Thyroid gland (tissue), 4 donors: ENCODE results near the gene OTUD4. TPM values are rescaled to one million over a fixed set of nuclear protein-coding genes. Genes with fewer than 3 reads are reported as not detected.

Experiments
- DNase-seq, 2 donors: peaks; one replicate each; pipeline ENCODE4 v3.0.0-alpha.2; 2019
- H3K27ac ChIP-seq, 3 donors: fragments of 200-600 bp; sonication (generic); 1 replicate in 2 of 3; 2 replicates in 1 of 3; pipeline ENCODE4 v1.5.1; 2016 to 2019; ENCODE audit warnings: mild to moderate bottlenecking in 1 of 3, moderate library complexity in 1 of 3
- H3K27me3 ChIP-seq: fragments of 200-600 bp; sonication (generic); one replicate; pipeline ENCODE4 v1.5.1; 2019
- H3K36me3 ChIP-seq, 2 donors: fragments of 200-600 bp; sonication (generic); one replicate each; pipeline ENCODE4 v1.5.1; 2016 to 2019
- H3K4me1 ChIP-seq, 2 donors: fragments of 200-600 bp; sonication (generic); one replicate each; pipeline ENCODE4 v1.5.1; 2017 to 2019
- H3K4me3 ChIP-seq, 3 donors: fragments of 200-600 bp; sonication (generic); replicated peaks in 1 of 3; 1 replicate in 2 of 3; 2 replicates in 1 of 3; pipeline ENCODE4 v1.5.1; 2016; ENCODE audit warnings: mild to moderate bottlenecking in 1 of 3
- H3K9me3 ChIP-seq: fragments of 200-600 bp; sonication (generic); one replicate; pipeline ENCODE4 v1.5.1; 2017
- CTCF ChIP-seq, 6 experiments: fragments of 200-600 bp in 3 of 6; fragments of 450-650 bp in 3 of 6; sonication (generic) in 3 of 6; IDR thresholded peaks; one replicate each; pipeline ENCODE4 v1.5.1; 2016 to 2019; ENCODE audit warnings: antibody characterized with exemption in 6 of 6, mild to moderate bottlenecking in 2 of 6, inconsistent platforms in 1 of 6, moderate library complexity in 1 of 6
- POLR2A ChIP-seq, 2 donors: fragments of 450-650 bp; IDR thresholded peaks; one replicate each; pipeline ENCODE4 v1.6.1; 2017; ENCODE audit warnings: antibody characterized with exemption in 2 of 2, mild to moderate bottlenecking in 2 of 2, moderate library complexity in 1 of 2
- WGBS, 2 donors: methylation state at CpG; one replicate each; pipeline ENCODE4 v1.1.5; 2017; 5-methylcytosine and 5-hydroxymethylcytosine counted together
- intact Hi-C: fragments of 100-400 bp; cut with DNase I; formaldehyde crosslinking; loops from one replicate; pipeline ENCODE4 v1.15.1; 2023
- total RNA-seq, 4 donors: library from RNA; depleted of rRNA; stranded (reverse); fragments of >200 nt; gene quantifications; one replicate each; pipeline ENCODE4 v1.2.3, GENCODE V29; 2016

OTUD4 gene
- total RNA-seq, 4 donors from 2014 or later: 28.5 to 43.7 (median 32.6) TPM

GRCh38 chr4:145131848-145132247, 48.5 kb downstream of the OTUD4 start:
- intact Hi-C loops: no loop called here
- no peak for DNase-seq
- Histone ChIP-seq H3K27ac (no peak overlapping the region), H3K4me3 (no peak overlapping the region), H3K9me3 (no peaks in the 10 kb centered on the region), H3K27me3 (no peaks in the 10 kb centered on the region), H3K36me3 (peaks cover 0 to 5% of the 10 kb centered on the region in 2 donors), H3K4me1 (peaks cover 0 to 3% of the 10 kb centered on the region in 2 donors)
- WGBS, 2 donors: 95 to 96% methylated on average over 12 of the region's 12 CpGs
- no peak for TF ChIP-seq POLR2A (IDR thresholded peaks at IDR 0.05)
- TF ChIP-seq CTCF (IDR thresholded peaks at IDR 0.05): no peak

- Histone ChIP-seq H3K4me1 (peaks cover 0 to 3% of the 10 kb centered on the region in 2 donors), H3K9me3 (no peaks in the 10 kb centered on the region), H3K27ac (peak overlapping the region in 1 of 3 donors; percentile 47), H3K36me3 (peaks cover 0 to 14% of the 10 kb centered on the region in 2 donors), H3K27me3 (no peaks in the 10 kb centered on the region), H3K4me3 (no peak overlapping the region)
- TF ChIP-seq CTCF (IDR thresholded peaks at IDR 0.05) (no peak), POLR2A (IDR thresholded peaks at IDR 0.05) (no peak)
- intact Hi-C loops: no loop called here
- peak in 1 of 2 donors; percentile 5 for DNase-seq
- WGBS, 2 donors: 58 to 59% methylated on average over 2 of the region's 2 CpGs
These were observed 49.5 kb downstream of the OTUD4 start for GRCh38 chr4:145130788-145131399.

GRCh38 chr4:145130130-145130529, 50.3 kb downstream of the OTUD4 start:
- peaks cover 0 to 3% of the 10 kb centered on the region in 2 donors for H3K4me1 ChIP-seq
- intact Hi-C loops: no loop called here
- no peaks in the 10 kb centered on the region for H3K9me3 ChIP-seq
- no peak overlapping the region for H3K27ac ChIP-seq
- H3K27me3 ChIP-seq: no peaks in the 10 kb centered on the region
- TF ChIP-seq CTCF (IDR thresholded peaks at IDR 0.05) (no peak), POLR2A (IDR thresholded peaks at IDR 0.05) (no peak)
- no peak overlapping the region for H3K4me3 ChIP-seq
- peaks cover 8 to 20% of the 10 kb centered on the region in 2 donors for H3K36me3 ChIP-seq
- no peak for DNase-seq

GRCh38 chr4:145125396-145125795, 55.0 kb downstream of the OTUD4 start:
- H3K27me3 ChIP-seq: no peaks in the 10 kb centered on the region
- H3K4me3 ChIP-seq: no peak overlapping the region
- DNase-seq: no peak
- TF ChIP-seq CTCF (IDR thresholded peaks at IDR 0.05) (no peak), POLR2A (IDR thresholded peaks at IDR 0.05) (no peak)
- WGBS, 2 donors: 95 to 98% methylated on average over 2 of the region's 2 CpGs
- H3K27ac ChIP-seq: no peak overlapping the region
- peaks cover 20 to 43% of the 10 kb centered on the region in 2 donors for H3K36me3 ChIP-seq
- H3K4me1 ChIP-seq: no peaks in the 10 kb centered on the region
- intact Hi-C loops: no loop called here
- no peaks in the 10 kb centered on the region for H3K9me3 ChIP-seq

GRCh38 chr4:145108128-145108527, 72.3 kb downstream of the OTUD4 start:
- TF ChIP-seq CTCF (IDR thresholded peaks at IDR 0.05): no peak
- no peak for TF ChIP-seq POLR2A (IDR thresholded peaks at IDR 0.05)
- no peak for DNase-seq
- no peaks in the 10 kb centered on the region for H3K4me1 ChIP-seq
- H3K27me3 ChIP-seq: no peaks in the 10 kb centered on the region
- intact Hi-C loops: no loop called here
- no peaks in the 10 kb centered on the region for H3K9me3 ChIP-seq
- H3K36me3 ChIP-seq: peaks cover 30 to 46% of the 10 kb centered on the region in 2 donors
- no peak overlapping the region for H3K27ac ChIP-seq
- no peak overlapping the region for H3K4me3 ChIP-seq
